MG63 (cell line): ENCODE results near the gene BEX3. TPM values are rescaled to one million over a fixed set of nuclear protein-coding genes. Genes with fewer than 3 reads are reported as not detected.
"Not testable (repeated sequence)": the region's sequence is repeated elsewhere in the genome, so short reads cannot be mapped to it uniquely, and the experiment has no call there.

Source experiments
- DNase-seq: peaks from one replicate; pipeline ENCODE4 v3.0.0-alpha.2; 2020
- H3K27me3 ChIP-seq: fragments of 250-450 bp; sonication (Bioruptor Pico); 2 replicates; pipeline ENCODE4 v1.5.1; 2020; ENCODE audit warnings: mild to moderate bottlenecking, moderate library complexity
- H3K36me3 ChIP-seq: fragments of 250-450 bp; sonication (Bioruptor Pico); 2 replicates; pipeline ENCODE4 v1.5.1; 2020; ENCODE audit warnings: mild to moderate bottlenecking, moderate library complexity
- H3K4me3 ChIP-seq: fragments of 250-450 bp; sonication (Bioruptor Pico); 2 replicates; pipeline ENCODE4 v1.5.1; 2020; ENCODE audit warnings: mild to moderate bottlenecking, moderate library complexity
- H3K9me3 ChIP-seq: fragments of 250-450 bp; sonication (Bioruptor Pico); 2 replicates; pipeline ENCODE4 v1.5.1; 2020; ENCODE audit warnings: mild to moderate bottlenecking, moderate library complexity
- total RNA-seq: library from RNA; depleted of rRNA; stranded (reverse); fragments of >200 nt; shearing (Covaris generic); gene quantifications from 2 replicates; pipeline ENCODE4 v1.2.3, GENCODE V29; 2014; ENCODE audit warnings: low replicate concordance

BEX3 gene
- total RNA-seq, 1 experiment from 2014 or later, result 153 TPM

GRCh38 chrX:103367502-103367901 is 8.8 kb upstream of the BEX3 start:
- Histone ChIP-seq H3K9me3 (no peaks in the 10 kb centered on the region), H3K27me3 (no peaks in the 10 kb centered on the region), H3K36me3 (no peaks in the 10 kb centered on the region), H3K4me3 (no peak overlapping the region)
- DNase-seq, result no peak

- H3K9me3 ChIP-seq, result no peaks in the 10 kb centered on the region
- H3K36me3 ChIP-seq, result no peaks in the 10 kb centered on the region
- no peak overlapping the region for H3K4me3 ChIP-seq
Observed at GRCh38 chrX:103369479-103369878, 6.9 kb upstream of the BEX3 start.

GRCh38 chrX:103372886-103373285 is 3.5 kb upstream of the BEX3 start:
- no peak overlapping the region for H3K4me3 ChIP-seq
- DNase-seq, result no peak
- H3K27me3 ChIP-seq, result no peaks in the 10 kb centered on the region

More at GRCh38 chrX:103369479-103369878, 6.9 kb upstream of the BEX3 start:
- H3K27me3 ChIP-seq, result no peaks in the 10 kb centered on the region
- no peak for DNase-seq

GRCh38 chrX:103373581-103373980 is 2.8 kb upstream of the BEX3 start:
- Histone ChIP-seq H3K27me3 (no peaks in the 10 kb centered on the region), H3K36me3 (no peaks in the 10 kb centered on the region), H3K4me3 (no peak overlapping the region), H3K9me3 (no peaks in the 10 kb centered on the region)
- DNase-seq, result no peak

More at GRCh38 chrX:103372886-103373285, 3.5 kb upstream of the BEX3 start:
- H3K9me3 ChIP-seq, result no peaks in the 10 kb centered on the region
- no peaks in the 10 kb centered on the region for H3K36me3 ChIP-seq

GRCh38 chrX:103376979-103377324 is 614 bp downstream of the BEX3 start:
- Histone ChIP-seq H3K4me3 (peak overlapping the region; percentile 69), H3K9me3 (no peaks in the 10 kb centered on the region), H3K27me3 (no peaks in the 10 kb centered on the region), H3K36me3 (0 out of 2 replicates have a peak, but pooled peaks cover 3% of the 10 kb centered on the region)
- no peak for DNase-seq

GRCh38 chrX:103378990-103379389 is 2.7 kb downstream of the BEX3 start:
- no peaks in the 10 kb centered on the region for H3K9me3 ChIP-seq
- H3K4me3 ChIP-seq, result no peak overlapping the region
- 0 out of 2 replicates have a peak, but pooled peaks cover 3% of the 10 kb centered on the region for H3K36me3 ChIP-seq
- H3K27me3 ChIP-seq, result no peaks in the 10 kb centered on the region
- no peak for DNase-seq

- no peak overlapping the region for H3K4me3 ChIP-seq
- DNase-seq, result no peak
- H3K36me3 ChIP-seq, result 0 out of 2 replicates have a peak, but pooled peaks cover 3% of the 10 kb centered on the region
- no peaks in the 10 kb centered on the region for H3K27me3 ChIP-seq
- no peaks in the 10 kb centered on the region for H3K9me3 ChIP-seq
Observed at GRCh38 chrX:103382877-103383276, 6.5 kb downstream of the BEX3 start.

GRCh38 chrX:103384672-103385071 is 8.3 kb downstream of the BEX3 start:
- Histone ChIP-seq H3K27me3 (no peaks in the 10 kb centered on the region), H3K9me3 (no peaks in the 10 kb centered on the region), H3K36me3 (0 out of 2 replicates have a peak, but pooled peaks cover 3% of the 10 kb centered on the region), H3K4me3 (no peak overlapping the region)
- no peak for DNase-seq

- not testable (repeated sequence) for H3K4me3 ChIP-seq, H3K36me3 ChIP-seq, H3K27me3 ChIP-seq, DNase-seq, H3K9me3 ChIP-seq
Observed at GRCh38 chrX:103385283-103385830, 9.0 kb downstream of the BEX3 start.

- no peak for DNase-seq
- Histone ChIP-seq H3K4me3 (no peak overlapping the region), H3K9me3 (no peaks in the 10 kb centered on the region), H3K36me3 (0 out of 2 replicates have a peak, but pooled peaks cover under 1% of the 10 kb centered on the region), H3K27me3 (no peaks in the 10 kb centered on the region)
Observed at GRCh38 chrX:103386332-103386731, 10.0 kb downstream of the BEX3 start.

GRCh38 chrX:103393487-103393886 is 17.1 kb downstream of the BEX3 start:
- Histone ChIP-seq H3K4me3 (no peak overlapping the region), H3K9me3 (no peaks in the 10 kb centered on the region), H3K27me3 (no peaks in the 10 kb centered on the region), H3K36me3 (no peaks in the 10 kb centered on the region)
- no peak for DNase-seq

GRCh38 chrX:103396186-103396585 is 19.8 kb downstream of the BEX3 start:
- H3K9me3 ChIP-seq, result no peaks in the 10 kb centered on the region
- no peaks in the 10 kb centered on the region for H3K27me3 ChIP-seq
- H3K4me3 ChIP-seq, result no peak overlapping the region
- no peaks in the 10 kb centered on the region for H3K36me3 ChIP-seq
- DNase-seq, result peak; percentile 34

GRCh38 chrX:103396660-103397059 is 20.3 kb downstream of the BEX3 start:
- no peak for DNase-seq
- Histone ChIP-seq H3K9me3 (no peaks in the 10 kb centered on the region), H3K36me3 (no peaks in the 10 kb centered on the region)

GRCh38 chrX:103397707-103398106 is 21.4 kb downstream of the BEX3 start:
- no peaks in the 10 kb centered on the region for H3K27me3 ChIP-seq
- no peaks in the 10 kb centered on the region for H3K36me3 ChIP-seq
- no peaks in the 10 kb centered on the region for H3K9me3 ChIP-seq
- H3K4me3 ChIP-seq, result no peak overlapping the region
- no peak for DNase-seq

More at GRCh38 chrX:103396660-103397059, 20.3 kb downstream of the BEX3 start:
- no peaks in the 10 kb centered on the region for H3K27me3 ChIP-seq
- no peak overlapping the region for H3K4me3 ChIP-seq

GRCh38 chrX:103398421-103398864 is 22.1 kb downstream of the BEX3 start:
- no peaks in the 10 kb centered on the region for H3K36me3 ChIP-seq
- peak; percentile 57 for DNase-seq
- H3K9me3 ChIP-seq, result no peaks in the 10 kb centered on the region
- H3K27me3 ChIP-seq, result no peaks in the 10 kb centered on the region
- no peak overlapping the region for H3K4me3 ChIP-seq

GRCh38 chrX:103399744-103400143 is 23.4 kb downstream of the BEX3 start:
- Histone ChIP-seq H3K27me3 (no peaks in the 10 kb centered on the region), H3K4me3 (no peak overlapping the region), H3K9me3 (no peaks in the 10 kb centered on the region), H3K36me3 (no peaks in the 10 kb centered on the region)
- no peak for DNase-seq

GRCh38 chrX:103400931-103401330 is 24.6 kb downstream of the BEX3 start:
- no peaks in the 10 kb centered on the region for H3K36me3 ChIP-seq
- no peaks in the 10 kb centered on the region for H3K27me3 ChIP-seq
- no peaks in the 10 kb centered on the region for H3K9me3 ChIP-seq
- no peak for DNase-seq
- H3K4me3 ChIP-seq, result no peak overlapping the region

GRCh38 chrX:103404231-103405008 is 28.1 kb downstream of the BEX3 start:
- Histone ChIP-seq H3K4me3 (peak overlapping the region; percentile 54), H3K36me3 (no peaks in the 10 kb centered on the region), H3K9me3 (no peaks in the 10 kb centered on the region), H3K27me3 (no peaks in the 10 kb centered on the region)
- DNase-seq, result peak; percentile 65
